ENCODE data around the gene SYNRG. TPM values are rescaled to one million over a fixed set of nuclear protein-coding genes. Genes with fewer than 3 reads are reported as not detected.

The SYNRG gene
- total RNA-seq, 2 donors from 2014 or later: 33.0 to 34.8 TPM

Small RNA genes lying within 50 kb of the gene (microRNA-seq; reads per million reads assigned to microRNA genes)
- gene MIR378J: not detected

Small RNA genes lying within 50 kb of the gene (small RNA-seq; reads per million reads assigned to genes)
- gene MIR378J: 0 reads per million in 2 donors

Other genes starting within 250 kb of the SYNRG start
- gene C17orf78, start 233.4 kb downstream of the SYNRG start, total RNA-seq: not detected
- gene ACACA, start 202.6 kb downstream of the SYNRG start, total RNA-seq: 10 to 100 TPM; 54.2 to 71.3 TPM
- 10 to 100 TPM; 13.0 to 29.7 TPM for gene TADA2A, start 202.5 kb downstream of the SYNRG start, total RNA-seq
- gene DUSP14, start 119.5 kb downstream of the SYNRG start, total RNA-seq: 10 to 100 TPM; 28.7 to 31.0 TPM
- 10 to 100 TPM; 14.8 to 17.5 TPM for gene DDX52, start 34.0 kb upstream of the SYNRG start, total RNA-seq
- 1 to 10 TPM; 2.7 to 7.0 TPM for gene HNF1B, start 135.6 kb upstream of the SYNRG start, total RNA-seq